Smooth muscle cell of the brain vasculature (primary cell): ENCODE results near the gene HOXC10.

Experiments used
- DNase-seq: peaks from one replicate; pipeline ENCODE4 v3.0.0-alpha.2; 2012; ENCODE audit warnings: low read depth, low spot score

The HOXC10 gene

DNA sequence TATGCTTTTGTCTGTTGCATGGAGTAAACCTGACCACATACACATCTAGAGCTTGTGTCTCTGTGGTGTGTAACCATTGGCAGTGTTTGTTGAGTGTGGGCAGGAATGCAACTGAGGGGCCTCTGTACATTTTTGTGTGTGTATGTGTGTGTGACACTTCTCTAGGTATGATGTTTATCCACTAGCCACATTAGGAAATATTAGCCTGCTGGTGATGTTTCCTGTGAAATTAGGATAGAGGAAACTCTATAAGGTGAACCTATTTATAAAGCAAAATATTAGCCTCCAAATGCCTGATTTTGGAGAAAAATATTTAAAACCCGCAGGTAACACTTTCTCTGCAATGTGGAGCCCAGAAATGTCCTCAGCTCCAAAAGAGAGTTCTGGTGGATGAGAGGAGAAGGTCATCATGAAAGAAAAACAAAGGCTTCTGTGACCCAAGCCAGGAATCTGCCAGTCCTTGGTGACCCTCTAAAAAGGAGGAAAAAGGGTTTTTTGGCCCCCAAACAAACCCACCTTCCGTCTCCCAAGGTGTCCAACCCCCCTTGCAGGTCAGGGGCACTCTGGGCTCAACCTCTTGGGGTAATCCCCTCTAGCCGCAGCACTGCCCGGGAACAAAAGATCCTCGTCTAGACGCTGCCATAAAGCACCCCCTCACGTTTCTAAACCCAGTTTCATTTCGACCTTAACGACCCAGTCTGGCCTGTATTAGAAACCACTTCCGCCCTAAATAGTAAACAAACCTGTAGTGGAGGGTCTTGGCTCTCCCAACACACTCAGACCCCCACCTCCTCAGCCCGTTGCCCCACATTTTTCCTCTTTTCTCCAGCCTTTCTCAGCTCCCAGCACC is 7.1 kb upstream of the HOXC10 start:
- DNase-seq = no peak

DNA sequence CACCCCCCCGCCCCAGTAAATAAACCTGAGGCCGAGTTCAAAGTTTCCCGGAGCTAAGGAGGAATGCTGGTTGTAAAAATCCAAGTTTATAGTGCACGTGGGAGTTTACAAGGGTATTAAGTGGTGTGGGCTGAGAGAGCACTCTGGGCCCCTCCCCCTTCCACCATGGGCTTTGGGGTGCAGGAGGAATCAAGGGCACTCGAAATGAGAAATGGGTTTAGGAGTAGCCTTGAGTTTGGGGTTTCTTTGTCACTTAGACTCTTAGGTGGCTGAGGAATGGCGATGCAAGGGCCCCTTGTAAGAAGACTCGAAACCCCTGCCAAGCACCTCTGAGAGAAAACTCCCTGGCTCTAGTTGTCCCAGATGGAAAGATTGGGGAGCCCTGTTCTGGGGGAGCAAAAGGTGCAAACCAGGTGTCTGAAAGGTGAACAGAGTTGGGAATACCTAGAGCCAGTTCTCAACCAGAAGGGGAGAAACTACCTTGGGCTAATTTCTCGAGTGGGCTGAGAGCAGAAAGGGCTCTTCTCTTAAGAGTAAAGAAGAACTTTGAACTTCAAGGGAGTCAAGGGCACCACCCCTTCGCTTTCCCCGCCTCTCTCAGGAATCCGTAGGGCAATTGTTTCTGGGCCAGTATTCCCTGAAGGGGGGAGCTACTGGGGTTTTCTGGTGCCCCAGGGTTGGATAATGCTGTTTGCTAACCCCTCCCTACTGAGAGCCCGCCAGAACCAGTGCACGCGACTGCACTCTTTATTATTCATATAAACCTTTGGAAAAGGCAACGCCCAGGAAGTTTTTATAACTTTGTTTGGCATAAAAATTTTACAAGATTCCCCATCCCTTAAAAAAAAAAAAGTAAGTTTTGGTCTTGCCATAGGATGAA is 6.2 kb upstream of the HOXC10 start:
- DNase-seq = no peak

DNA sequence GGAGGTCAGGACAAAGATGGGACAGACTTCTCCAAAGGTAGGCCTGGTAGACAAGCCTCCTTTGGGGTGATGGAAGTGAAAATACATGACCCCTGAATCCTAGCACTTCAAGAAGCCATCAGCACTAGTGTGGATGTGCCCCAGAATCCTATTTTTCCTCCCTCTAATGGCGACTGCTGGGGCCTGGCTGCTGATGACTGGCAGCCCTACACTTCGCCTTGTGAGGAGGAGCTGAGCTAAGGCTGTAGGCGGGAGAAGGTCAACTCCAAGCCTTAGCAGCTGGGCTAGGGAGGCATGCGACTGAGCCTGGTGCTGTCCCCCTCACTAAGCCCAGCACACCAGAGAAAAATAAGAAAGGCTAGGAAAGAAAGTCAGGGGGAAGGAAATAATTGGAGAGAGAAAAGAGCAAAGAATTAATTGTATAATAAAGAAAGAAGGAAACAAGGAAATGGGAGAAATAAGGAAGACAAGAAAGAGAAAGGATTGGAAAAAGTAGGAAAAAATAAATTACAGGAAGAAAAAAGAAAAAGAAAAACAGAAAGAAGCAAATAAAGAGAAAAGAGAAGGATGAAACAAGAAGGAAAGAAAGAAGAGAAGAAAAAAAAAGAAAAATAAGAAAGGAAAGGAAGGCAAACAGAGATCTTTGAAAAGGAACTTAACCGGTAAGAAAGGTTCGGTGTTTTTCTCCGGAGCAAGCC is 4.7 kb upstream of the HOXC10 start:
- no peak for DNase-seq

DNA sequence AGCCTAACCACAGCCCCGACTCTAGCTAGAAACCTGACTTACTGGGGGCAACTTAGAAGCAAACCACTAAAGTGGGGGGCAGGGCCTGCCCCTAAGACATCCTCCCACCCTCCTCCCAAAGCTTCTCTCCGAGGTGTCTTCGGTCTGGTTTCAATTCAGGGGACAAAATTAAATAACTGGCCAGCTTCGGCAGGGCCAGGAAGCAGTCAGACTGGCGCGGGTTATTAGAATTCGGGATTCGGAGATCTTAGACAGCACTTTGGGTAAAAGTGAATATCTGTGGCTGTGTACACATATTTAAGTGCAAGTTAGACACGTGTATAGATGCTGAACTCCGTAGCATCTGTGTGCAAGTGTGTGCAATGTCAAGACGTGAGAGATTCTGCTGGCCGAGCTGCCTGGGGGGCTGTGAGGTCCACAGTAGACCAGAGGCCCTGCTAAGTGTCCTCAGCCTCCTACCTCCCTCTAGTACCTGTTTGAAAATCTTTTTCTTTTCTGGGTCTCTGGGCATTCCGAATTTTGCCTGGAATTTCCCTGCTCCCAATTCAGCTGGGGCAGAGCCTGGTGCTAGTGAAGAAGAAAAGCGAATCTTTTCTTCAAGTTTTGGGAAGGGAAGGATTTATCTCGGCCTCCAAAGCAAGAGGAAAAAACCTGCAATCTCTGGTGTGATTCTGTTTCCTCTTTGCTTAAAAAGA is 4.0 kb upstream of the HOXC10 start:
- DNase-seq = no peak

DNA sequence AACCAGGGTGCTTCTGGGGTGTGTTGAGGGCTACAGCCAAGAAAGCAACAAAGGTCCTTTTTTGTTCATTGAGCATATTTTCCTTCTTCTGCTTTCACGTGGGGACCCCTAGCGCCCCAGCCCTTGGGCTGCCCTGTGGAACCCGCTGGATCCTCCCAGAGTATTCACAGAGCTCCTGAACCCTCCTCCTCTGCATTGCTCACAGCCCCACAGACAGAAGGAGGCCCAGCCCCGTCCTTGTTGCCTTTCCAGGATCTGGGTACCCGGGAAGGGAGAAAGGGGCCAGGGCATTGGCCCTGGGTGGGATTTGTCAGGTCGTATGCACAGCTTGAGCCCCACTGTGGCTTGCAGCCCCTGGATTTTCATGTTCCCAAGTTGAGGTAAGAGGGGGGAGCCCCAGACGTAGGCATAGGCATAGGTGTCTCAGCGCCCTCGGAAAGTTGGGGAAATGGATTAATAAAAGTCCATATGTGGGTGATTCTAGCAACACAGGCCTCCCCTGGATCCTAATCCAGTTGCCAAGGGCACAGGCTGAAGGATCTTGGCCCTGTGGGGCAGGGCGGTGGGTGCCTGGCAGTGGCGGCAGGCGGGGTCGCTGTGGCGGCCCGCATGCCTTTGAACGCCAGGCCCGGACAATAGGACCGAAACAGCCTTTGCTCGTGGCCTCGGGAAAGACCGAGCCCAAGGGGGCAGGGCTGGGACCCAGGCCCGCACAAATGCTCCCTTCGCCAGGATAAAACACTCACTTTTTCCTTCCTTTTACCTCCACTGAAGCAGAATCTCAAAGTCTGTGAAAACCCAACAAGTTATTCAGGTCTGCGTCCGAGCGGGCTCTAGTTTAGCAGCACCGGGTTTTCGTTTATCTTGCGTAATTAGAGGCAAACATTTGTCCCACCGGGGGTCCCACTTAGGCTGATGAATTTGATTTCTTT is 3.0 kb upstream of the HOXC10 start:
- DNase-seq = no peak

DNA sequence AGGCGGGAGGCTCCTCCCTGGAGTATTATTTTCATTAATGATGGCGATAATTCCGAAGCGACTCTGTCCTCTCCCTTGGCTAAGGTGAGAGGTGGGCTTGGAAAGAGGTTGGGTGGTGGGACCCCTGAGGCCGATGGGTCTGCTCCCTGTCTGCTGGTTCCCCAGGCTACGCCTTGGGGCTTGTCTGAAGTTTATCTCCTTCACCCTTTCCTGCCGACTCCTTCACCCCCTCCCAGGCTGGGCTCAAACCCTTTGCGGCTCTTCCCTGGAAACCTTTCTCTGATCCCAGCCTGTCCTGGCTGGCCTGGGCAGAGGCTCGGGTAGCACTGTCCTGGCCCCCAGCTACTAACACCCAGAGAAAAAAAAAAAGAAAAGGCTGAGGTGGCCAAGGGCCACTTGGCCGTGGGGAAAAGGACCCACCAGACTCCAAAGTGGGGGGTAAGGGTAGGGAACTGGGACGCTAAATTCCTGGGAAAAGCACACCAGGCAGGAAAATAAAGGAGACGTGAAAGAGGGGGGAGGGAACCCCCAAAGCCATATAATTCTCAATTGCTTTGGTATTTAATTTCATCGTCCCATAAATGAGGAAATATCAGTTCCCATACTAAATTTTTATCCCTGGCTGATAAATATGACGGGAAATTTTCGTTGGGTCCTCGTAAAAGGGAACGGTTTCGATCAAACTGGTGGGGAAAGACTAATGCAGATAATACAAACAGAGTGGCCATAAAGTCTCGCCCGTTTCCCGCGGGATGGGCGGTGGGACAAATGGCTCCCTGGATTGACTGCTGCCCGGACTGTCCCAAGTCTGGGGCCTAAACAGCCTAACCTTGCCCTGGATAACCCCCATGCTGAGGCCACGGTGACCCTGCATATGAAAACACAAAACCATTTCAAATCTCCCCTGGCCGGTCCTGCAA is 2.0 kb upstream of the HOXC10 start:
- DNase-seq = no peak

DNA sequence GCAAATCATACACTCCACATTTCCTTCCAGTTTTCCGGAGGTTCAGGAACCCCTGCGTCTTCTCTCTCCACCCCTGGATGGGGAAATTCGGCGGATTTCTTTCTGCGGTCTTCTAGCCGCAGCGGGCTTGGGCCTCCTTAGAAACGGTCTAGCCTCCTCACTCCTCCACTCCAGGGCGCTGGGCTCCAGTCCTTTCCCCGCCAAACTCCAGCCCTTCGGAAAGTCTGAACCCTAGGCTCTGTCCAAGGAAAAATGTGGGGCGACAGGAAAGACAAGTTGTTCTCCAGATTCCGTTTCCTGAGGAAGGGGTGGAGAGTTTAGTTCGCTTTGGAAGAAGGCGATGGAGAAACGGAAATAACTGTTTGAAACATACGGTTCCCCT is 1.4 kb upstream of the HOXC10 start:
- DNase-seq = no peak

DNA sequence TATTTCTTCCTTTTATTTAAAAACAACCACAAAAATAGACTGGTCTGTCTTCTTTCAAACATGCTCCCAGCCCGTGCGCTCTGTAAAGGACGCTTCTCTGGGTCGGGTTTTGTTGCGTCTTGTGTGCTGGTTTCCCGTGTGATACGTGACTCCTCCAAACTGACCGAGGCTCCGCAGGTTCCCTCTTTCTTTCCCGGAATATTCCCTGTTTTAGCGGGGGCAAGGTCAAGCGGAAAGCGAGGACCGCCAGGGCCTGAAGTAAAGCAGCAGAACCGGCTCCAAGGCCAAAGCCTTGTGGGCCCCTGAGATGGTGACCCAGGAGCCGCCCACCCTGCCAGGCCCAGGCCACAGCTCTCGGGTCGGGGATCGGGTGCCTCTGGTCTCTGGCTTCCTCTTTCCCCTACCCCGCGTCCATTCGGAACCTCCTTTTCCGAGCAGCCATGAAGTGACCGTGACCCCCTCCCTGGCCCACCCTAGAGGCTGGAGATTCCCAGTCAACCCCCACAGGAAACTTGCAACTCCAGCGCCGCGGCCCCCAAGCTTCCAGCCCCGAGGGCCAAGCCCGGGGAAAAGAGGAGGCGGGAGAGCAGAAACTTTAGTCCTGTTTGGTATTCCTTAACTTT is 885 bp upstream of the HOXC10 start:
- DNase-seq = no peak

DNA sequence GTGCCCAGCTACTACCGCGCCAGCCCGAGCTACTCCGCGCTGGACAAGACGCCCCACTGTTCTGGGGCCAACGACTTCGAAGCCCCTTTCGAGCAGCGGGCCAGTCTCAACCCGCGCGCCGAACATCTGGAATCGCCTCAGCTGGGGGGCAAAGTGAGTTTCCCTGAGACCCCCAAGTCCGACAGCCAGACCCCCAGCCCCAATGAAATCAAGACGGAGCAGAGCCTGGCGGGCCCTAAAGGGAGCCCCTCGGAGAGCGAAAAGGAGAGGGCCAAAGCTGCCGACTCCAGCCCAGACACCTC is 697 bp downstream of the HOXC10 start:
- DNase-seq = no peak

DNA sequence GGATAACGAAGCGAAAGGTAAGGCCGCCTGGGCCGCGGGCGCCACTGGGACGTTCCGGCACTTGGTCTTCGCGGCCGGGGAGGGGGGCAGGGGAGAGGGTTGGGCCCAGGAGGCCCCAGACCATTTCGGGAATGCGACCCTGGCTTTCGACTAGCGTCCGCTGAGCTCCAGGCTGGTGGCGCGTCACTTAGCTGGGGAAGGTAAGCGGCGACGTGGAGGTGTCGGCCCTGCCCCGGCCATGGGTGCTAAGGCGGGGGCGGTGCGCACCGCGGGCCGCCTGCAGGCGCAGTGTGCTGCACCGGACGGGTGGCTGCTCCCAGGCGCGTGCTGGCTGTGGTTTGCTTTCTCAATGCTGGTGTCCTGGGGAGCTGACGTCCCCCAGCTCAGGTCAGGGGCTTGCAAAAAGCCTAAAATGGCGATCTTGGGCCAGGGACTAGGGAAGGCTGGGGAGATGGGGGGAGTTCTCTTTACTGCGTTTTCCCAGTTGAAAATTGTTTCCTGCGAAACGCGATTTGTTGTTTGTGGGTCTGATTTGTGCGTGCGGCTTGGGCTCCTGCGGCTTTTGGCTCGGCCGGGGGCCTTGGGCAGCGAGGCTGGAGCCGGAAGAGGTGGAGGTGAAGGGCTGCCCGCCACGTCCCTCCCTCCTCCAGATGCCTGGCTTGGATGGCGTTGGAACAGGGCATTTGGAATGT is 1.2 kb downstream of the HOXC10 start:
- no peak for DNase-seq

DNA sequence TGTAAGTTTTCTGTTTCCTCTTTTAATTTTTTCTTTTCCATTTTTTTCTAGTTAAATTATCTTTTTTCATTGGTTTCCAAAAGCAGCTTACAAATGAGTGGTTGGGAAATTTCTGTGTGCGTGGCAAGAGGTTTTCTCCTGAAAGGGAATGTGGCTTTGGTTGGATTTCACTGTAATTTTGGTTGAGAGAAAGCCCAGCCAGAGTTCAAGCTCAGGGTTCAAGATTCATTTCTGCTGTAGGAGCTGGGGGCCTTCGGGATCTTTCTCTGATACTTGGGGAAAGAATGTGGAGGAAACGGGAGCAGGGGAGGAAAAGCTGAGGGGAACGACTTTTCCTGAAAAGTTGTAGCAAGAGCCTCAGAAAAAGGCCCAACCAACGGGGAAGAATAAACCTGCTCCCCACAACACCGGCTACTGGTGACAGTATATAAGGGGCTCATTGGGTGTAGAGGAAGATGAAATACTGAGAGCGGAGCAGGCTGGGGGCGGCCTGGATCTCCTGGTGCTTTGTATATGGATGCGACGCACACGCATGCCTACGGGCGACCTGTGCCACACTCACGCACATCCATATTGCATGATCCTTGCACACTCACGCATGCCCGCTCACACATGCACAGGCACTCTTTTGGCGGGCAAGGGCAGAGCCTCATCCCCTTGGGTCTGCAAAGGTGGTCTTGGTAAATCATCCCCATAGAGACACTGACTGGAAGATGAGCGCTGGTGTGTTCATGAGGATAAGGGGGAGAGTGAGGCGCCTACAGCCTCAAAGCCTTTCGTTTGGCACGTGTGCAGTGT is 1.9 kb downstream of the HOXC10 start:
- no peak for DNase-seq

DNA sequence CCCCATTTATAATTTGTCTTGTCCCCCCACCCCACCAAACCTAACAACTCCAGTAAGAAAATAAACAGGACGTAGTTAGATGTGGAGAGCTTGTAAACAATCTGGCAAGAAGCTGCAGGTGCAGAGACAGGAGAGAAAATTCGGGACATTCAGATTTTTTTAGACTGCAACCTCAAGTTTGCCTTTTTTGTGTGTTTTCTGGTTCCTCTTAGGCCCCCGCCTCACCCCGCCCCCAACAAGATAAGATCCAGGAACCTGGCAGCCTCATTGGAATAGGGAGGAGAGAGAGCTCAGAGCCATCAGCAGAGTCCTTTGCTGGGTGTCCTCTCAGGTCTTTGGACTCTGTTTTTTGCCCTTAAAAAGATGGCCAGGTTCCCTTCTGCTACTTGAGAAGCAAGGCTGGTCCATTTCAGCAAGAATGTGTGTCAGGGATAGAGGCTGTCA is 2.9 kb downstream of the HOXC10 start:
- no peak for DNase-seq

DNA sequence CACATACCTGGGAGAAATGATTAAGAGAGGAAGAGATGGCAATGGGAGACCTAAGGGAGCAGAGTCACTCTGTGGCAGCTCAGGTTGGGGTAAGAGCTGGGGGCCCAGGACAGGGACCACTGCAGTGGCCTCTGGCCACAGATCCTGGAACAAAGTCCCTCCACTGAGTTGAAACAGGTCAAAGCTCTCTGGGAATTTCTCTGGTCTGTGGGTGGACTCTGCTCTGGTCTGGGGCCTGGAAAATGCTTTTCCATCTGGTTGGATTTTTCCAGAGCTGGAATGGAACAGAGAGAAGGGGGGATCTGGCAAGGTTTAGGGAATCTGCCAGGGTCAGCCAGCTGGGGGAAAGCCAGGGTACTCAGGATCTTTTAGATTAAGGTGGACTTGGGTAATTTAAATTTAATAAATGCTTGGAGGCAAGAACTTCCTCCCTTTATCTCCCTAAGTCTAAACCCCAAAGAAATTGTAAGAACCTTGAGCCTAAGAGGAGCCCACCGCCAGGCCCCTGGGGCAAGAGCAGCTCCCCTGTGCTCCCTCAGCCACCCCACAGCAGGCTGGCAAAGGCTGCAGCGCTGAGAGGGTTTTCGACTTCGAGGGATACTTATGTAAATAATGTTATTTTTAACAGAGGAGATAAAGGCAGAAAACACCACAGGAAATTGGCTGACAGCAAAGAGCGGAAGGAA is 3.7 kb downstream of the HOXC10 start:
- DNase-seq = no peak

DNA sequence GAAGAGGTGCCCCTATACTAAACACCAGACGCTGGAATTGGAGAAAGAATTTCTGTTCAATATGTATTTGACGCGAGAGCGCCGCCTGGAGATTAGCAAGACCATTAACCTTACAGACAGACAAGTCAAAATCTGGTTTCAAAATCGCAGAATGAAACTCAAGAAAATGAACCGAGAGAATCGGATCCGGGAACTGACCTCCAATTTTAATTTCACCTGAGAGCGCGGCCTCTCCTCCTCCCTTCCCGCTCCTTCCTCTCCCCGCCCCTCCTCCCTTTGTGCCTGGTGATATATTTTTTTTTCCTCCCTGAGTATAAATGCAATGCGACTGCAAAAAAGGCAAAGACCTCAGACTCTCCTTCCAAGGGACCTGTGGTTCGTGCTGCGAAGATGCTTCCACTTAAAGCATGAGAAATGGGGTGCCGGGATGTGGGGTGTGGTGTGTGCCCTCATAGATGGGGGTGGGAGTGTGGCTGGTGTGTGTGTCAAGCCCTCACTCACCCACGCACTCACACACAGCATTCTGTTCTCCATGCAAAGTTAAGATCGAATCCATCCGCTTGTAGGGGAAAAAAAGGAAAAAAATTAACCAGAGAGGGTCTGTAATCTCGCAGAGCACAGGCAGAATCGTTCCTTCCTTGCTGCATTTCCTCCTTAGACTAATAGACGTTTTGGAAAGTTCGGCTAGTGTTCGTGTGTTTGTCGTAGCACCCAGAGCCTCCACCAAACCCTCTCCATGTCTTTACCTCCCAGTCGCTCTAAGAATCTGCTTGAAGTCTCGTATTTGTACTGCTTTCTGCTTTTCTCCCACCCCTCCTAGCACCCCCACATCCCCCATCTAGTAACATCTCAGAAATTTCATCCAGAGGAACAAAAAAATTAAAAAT is 4.5 kb downstream of the HOXC10 start:
- no peak for DNase-seq

DNA sequence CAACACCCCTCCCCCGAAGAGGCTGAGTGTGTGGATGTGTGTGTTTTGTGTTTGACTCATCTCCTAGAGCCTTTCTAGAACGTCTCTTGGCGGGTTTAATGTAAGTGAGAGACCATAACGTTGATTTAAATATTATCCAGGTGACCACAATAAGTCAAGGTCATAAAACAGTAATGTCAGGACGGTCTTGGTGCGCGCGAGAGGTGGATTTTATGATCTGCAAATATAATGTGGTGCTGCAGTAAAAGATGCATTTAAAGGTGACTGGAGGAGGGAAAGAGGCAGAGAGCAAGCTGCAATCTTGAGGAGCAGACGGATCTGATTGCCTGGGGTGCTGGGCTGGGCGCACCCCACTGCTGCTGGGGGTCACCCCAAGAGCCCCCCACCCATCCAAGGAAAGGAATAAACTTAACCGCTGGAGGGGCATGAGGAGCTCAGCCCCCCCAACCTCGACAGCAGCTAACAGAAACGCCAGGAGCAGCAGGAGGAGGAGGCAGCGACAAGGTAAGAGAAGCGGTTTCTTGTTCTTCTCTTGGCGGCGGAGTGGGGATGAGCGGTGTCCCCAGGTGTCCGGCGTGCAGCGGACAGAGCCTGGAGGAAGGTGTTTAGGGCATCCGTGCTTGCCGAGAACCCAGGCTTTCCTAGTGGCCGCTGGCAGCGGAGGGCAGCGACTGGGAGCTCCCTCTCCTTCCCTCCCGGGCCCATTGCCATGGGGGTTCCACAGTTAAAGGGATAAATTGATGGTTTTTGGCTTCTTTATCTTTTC is 5.5 kb downstream of the HOXC10 start:
- no peak for DNase-seq
